SK-N-SH treated with all-trans-retinoic acid at 6 μM for 48 hours (cell line): ENCODE measurements around the gene DUS4L.

Experiments used
- ATAC-seq: fragments of 200-7000 bp; cut with Tn5 transposase; 3 replicates; pipeline ENCODE4 v1.9.1; 2020; ENCODE audit warnings: mild to moderate bottlenecking, moderate library complexity
- ARNTL ChIP-seq: fragments of 450-650 bp; formaldehyde crosslinking; IDR thresholded peaks from 2 replicates; pipeline ENCODE4 v1.5.0; 2020; ENCODE audit warnings: low read depth, mild to moderate bottlenecking, moderate library complexity, borderline replicate concordance
- BACH2 ChIP-seq: fragments of 250-450 bp; sonication (Bioruptor Pico); IDR thresholded peaks from 2 replicates; pipeline ENCODE4 v1.9.0; 2021; ENCODE audit warnings: mild to moderate bottlenecking, borderline replicate concordance
- CSDC2 ChIP-seq: fragments of 250-450 bp; sonication (Bioruptor Pico); IDR thresholded peaks from 2 replicates; pipeline ENCODE4 v1.5.0; 2020; ENCODE audit warnings: mild to moderate bottlenecking, moderate library complexity
- ESRRG ChIP-seq: fragments of 250-450 bp; sonication (Bioruptor Pico); IDR thresholded peaks from 2 replicates; pipeline ENCODE4 v1.6.1; 2021; ENCODE audit warnings: mild to moderate bottlenecking
- ISL1 ChIP-seq: fragments of 250-450 bp; sonication (Bioruptor Pico); IDR thresholded peaks from 2 replicates; pipeline ENCODE4 v2.1.2; 2022; ENCODE audit warnings: mild to moderate bottlenecking, moderate library complexity
- PPARA ChIP-seq: fragments of 250-450 bp; sonication (Bioruptor Pico); IDR thresholded peaks from 2 replicates; pipeline ENCODE4 v1.5.0; 2020; ENCODE audit warnings: mild to moderate bottlenecking, borderline replicate concordance
- TOX ChIP-seq: fragments of 250-450 bp; sonication (Bioruptor Pico); IDR thresholded peaks from 2 replicates; pipeline ENCODE4 v1.8.0; 2021; ENCODE audit warnings: mild to moderate bottlenecking, moderate library complexity, borderline replicate concordance
- ZC3H10 ChIP-seq: fragments of 250-450 bp; sonication (Bioruptor Pico); IDR thresholded peaks from 2 replicates; pipeline ENCODE4 v1.5.1; 2021; ENCODE audit warnings: mild to moderate bottlenecking, moderate library complexity
- ZFP3 ChIP-seq: fragments of 250-450 bp; sonication (Bioruptor Pico); IDR thresholded peaks from 2 replicates; pipeline ENCODE4 v1.5.0; 2020; ENCODE audit warnings: mild to moderate bottlenecking, moderate library complexity
- ZFP30 ChIP-seq: fragments of 450-650 bp; formaldehyde crosslinking; IDR thresholded peaks from 2 replicates; pipeline ENCODE4 v1.5.0; 2022; ENCODE audit warnings: mild to moderate bottlenecking, moderate library complexity
- ZNF8 ChIP-seq: fragments of 450-650 bp; formaldehyde crosslinking; IDR thresholded peaks from 2 replicates; pipeline ENCODE4 v1.5.0; 2020; ENCODE audit warnings: mild to moderate bottlenecking, moderate library complexity
- TF ChIP-seq, protein P1 (sequence below): fragments of 250-450 bp; sonication (Bioruptor Pico); IDR thresholded peaks from 2 replicates; pipeline ENCODE4 v1.8.0; 2020; ENCODE audit warnings: mild to moderate bottlenecking, moderate library complexity, borderline replicate concordance
- TF ChIP-seq, protein P2 (sequence below): fragments of 250-450 bp; sonication (Bioruptor Pico); IDR thresholded peaks from 2 replicates; pipeline ENCODE4 v1.5.1; 2021; ENCODE audit warnings: mild to moderate bottlenecking, moderate library complexity

The DUS4L gene

DNA sequence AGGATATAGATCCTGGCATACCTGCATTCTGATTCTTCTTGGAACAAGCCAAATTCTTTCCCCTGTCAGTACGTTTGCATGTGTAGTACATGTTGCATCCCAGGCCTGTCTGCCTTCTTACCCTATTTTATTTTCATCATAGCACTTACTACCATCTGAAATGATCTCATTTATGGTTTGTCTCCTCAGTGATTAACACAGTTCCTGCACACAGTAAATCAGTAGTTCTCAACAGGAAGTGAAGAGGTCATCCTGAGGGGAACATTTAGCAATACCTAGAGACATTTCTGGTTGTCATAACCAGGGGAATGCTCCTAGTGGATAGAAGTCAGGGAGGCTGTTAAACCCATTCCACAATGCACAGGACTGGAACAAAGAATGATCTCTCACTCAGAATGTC lies 58.7 kb downstream of the DUS4L start:
- ATAC-seq, result peak; percentile 68
- TF ChIP-seq ESRRG (no peak), ISL1 (CRISPR knock-in tag) (peak; percentile 60; the same call in 1 of the 2 replicates), TOX (CRISPR knock-in tag) (peak; percentile 9; the same call in 1 of the 2 replicates)
- TF ChIP-seq, protein P1, sequence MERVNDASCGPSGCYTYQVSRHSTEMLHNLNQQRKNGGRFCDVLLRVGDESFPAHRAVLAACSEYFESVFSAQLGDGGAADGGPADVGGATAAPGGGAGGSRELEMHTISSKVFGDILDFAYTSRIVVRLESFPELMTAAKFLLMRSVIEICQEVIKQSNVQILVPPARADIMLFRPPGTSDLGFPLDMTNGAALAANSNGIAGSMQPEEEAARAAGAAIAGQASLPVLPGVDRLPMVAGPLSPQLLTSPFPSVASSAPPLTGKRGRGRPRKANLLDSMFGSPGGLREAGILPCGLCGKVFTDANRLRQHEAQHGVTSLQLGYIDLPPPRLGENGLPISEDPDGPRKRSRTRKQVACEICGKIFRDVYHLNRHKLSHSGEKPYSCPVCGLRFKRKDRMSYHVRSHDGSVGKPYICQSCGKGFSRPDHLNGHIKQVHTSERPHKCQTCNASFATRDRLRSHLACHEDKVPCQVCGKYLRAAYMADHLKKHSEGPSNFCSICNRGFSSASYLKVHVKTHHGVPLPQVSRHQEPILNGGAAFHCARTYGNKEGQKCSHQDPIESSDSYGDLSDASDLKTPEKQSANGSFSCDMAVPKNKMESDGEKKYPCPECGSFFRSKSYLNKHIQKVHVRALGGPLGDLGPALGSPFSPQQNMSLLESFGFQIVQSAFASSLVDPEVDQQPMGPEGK (CRISPR knock-in tag), result no peak

DNA sequence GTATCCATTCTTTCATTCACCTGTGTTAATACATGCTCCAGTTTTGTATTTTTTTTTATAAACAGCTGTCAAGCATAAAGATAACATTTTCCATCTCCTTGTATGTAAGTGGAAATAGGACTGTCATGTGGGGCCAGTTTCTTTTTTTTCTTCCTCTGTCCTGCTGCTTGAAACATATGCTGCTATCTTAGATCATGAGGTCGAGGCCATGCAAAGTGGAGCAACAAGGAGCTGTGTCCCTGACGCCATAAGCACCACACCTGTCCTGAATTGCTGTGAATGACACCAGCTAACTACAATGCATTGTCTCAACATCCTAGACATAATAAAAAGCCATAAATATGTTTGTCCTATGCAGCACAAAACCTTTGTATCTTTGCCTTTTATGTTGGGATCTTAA lies 59.1 kb downstream of the DUS4L start:
- no peak for ATAC-seq
- TF ChIP-seq, protein P1 (CRISPR knock-in tag), result no peak
- TF ChIP-seq BACH2 (CRISPR knock-in tag) (no peak), ISL1 (CRISPR knock-in tag) (no peak), PPARA (no peak), ZFP3 (no peak), ZFP30 (CRISPR knock-in tag) (no peak), ZC3H10 (no peak), ARNTL (no peak), CSDC2 (no peak)
- TF ChIP-seq, protein P2, sequence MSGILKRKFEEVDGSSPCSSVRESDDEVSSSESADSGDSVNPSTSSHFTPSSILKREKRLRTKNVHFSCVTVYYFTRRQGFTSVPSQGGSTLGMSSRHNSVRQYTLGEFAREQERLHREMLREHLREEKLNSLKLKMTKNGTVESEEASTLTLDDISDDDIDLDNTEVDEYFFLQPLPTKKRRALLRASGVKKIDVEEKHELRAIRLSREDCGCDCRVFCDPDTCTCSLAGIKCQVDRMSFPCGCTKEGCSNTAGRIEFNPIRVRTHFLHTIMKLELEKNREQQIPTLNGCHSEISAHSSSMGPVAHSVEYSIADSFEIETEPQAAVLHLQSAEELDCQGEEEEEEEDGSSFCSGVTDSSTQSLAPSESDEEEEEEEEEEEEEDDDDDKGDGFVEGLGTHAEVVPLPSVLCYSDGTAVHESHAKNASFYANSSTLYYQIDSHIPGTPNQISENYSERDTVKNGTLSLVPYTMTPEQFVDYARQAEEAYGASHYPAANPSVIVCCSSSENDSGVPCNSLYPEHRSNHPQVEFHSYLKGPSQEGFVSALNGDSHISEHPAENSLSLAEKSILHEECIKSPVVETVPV, result no peak

DNA sequence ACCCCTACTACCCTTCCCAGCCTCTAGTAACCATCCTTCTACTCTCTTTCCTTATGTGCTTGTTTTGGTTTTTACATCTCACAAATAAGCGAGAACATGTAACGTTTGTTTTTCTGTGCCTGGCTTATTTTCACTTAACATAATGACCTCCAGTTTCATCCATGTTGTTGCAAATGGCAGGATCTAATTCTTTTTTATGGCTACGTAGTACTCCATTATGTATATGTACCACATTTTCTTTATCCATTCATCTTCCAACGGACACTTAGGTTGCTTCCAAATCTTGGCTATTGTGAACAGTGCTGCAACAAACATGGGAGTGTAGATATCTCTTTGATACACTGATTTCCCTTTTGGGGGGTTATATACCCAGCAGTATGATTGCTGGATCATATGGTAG lies 63.2 kb downstream of the DUS4L start:
- ATAC-seq, result no peak
- TF ChIP-seq, protein P2, result no peak
- no peak for TF ChIP-seq TOX (CRISPR knock-in tag)
- no peak for TF ChIP-seq BACH2 (CRISPR knock-in tag)
- peak; percentile 92 for TF ChIP-seq ZNF8 (CRISPR knock-in tag)
